ENCODE data around the gene IFNL1. TPM values are rescaled to one million over a fixed set of nuclear protein-coding genes. Genes with fewer than 3 reads are reported as not detected.
"Not testable (repeated sequence)": the region's sequence is repeated elsewhere in the genome, so short reads cannot be mapped to it uniquely, and the experiment has no call there.

IFNL1 gene
- total RNA-seq, 1 experiment from 2014 or later = not detected

GRCh38 chr19:39308531-39309304 is 12.5 kb downstream of the IFNL1 start:
- DNase-seq (ENCODE audit: low read depth) = no peak

GRCh38 chr19:39309305-39309670 is 13.1 kb downstream of the IFNL1 start:
- DNase-seq (ENCODE audit: low read depth) = not testable (repeated sequence)

GRCh38 chr19:39310558-39311311 is 14.5 kb downstream of the IFNL1 start:
- DNase-seq (ENCODE audit: low read depth) = no peak

GRCh38 chr19:39314016-39314728 is 18.0 kb downstream of the IFNL1 start:
- DNase-seq (ENCODE audit: low read depth) = no peak

GRCh38 chr19:39315933-39316332 is 19.7 kb downstream of the IFNL1 start:
- DNase-seq (ENCODE audit: low read depth) = no peak

GRCh38 chr19:39316627-39317321 is 20.6 kb downstream of the IFNL1 start:
- DNase-seq (ENCODE audit: low read depth) = no peak

- DNase-seq (ENCODE audit: low read depth) = no peak
Measured at GRCh38 chr19:39317476-39317875, 21.3 kb downstream of the IFNL1 start.

- DNase-seq (ENCODE audit: low read depth) = no peak
Measured at GRCh38 chr19:39318071-39318470, 21.9 kb downstream of the IFNL1 start.

GRCh38 chr19:39318690-39319089 is 22.5 kb downstream of the IFNL1 start:
- no peak for DNase-seq (ENCODE audit: low read depth)

GRCh38 chr19:39319098-39319891 is 23.1 kb downstream of the IFNL1 start:
- DNase-seq (ENCODE audit: low read depth) = no peak

- no peak for DNase-seq (ENCODE audit: low read depth)
Measured at GRCh38 chr19:39319892-39320248, 23.7 kb downstream of the IFNL1 start.

- no peak for DNase-seq (ENCODE audit: low read depth)
Measured at GRCh38 chr19:39321117-39321831, 25.1 kb downstream of the IFNL1 start.

- DNase-seq (ENCODE audit: low read depth) = no peak
Measured at GRCh38 chr19:39321832-39322176, 25.6 kb downstream of the IFNL1 start.

- no peak for DNase-seq (ENCODE audit: low read depth)
Measured at GRCh38 chr19:39324242-39324842, 28.1 kb downstream of the IFNL1 start.

GRCh38 chr19:39325778-39326665 is 29.8 kb downstream of the IFNL1 start:
- peak; percentile 33 for DNase-seq (ENCODE audit: low read depth)

- no peak for DNase-seq (ENCODE audit: low read depth)
Measured at GRCh38 chr19:39327363-39328045, 31.3 kb downstream of the IFNL1 start.

GRCh38 chr19:39328046-39328705 is 32.0 kb downstream of the IFNL1 start:
- DNase-seq (ENCODE audit: low read depth) = peak; percentile 75

GRCh38 chr19:39329948-39330347 is 33.7 kb downstream of the IFNL1 start:
- no peak for DNase-seq (ENCODE audit: low read depth)
